GM21717 (cell line): ENCODE results near the gene SART3.

Experiments used
- ATAC-seq: cut with Tn5 transposase; IDR thresholded peaks from one replicate; pipeline ENCODE4 v1.9.1; 2021; ENCODE audit warnings: mild to moderate bottlenecking, moderate library complexity; ENCODE audit not compliant: unreplicated experiment

The SART3 gene

GRCh38 chr12:108527166-108527496 lies 33.8 kb downstream of the SART3 start:
- no peak for ATAC-seq

GRCh38 chr12:108526482-108527165 lies 34.3 kb downstream of the SART3 start:
- no peak for ATAC-seq

- ATAC-seq: no peak
Observed at GRCh38 chr12:108525681-108526080, 35.3 kb downstream of the SART3 start.

GRCh38 chr12:108523365-108523764 lies 37.6 kb downstream of the SART3 start:
- no peak for ATAC-seq

- no peak for ATAC-seq
Observed at GRCh38 chr12:108519558-108519957, 41.4 kb downstream of the SART3 start.

GRCh38 chr12:108518716-108519496 lies 42.1 kb downstream of the SART3 start:
- no peak for ATAC-seq

GRCh38 chr12:108518101-108518715 lies 42.8 kb downstream of the SART3 start:
- no peak for ATAC-seq

GRCh38 chr12:108517288-108518100 lies 43.5 kb downstream of the SART3 start:
- ATAC-seq: no peak

GRCh38 chr12:108516511-108517275 lies 44.3 kb downstream of the SART3 start:
- ATAC-seq: no peak

GRCh38 chr12:108515916-108516315 lies 45.1 kb downstream of the SART3 start:
- no peak for ATAC-seq

GRCh38 chr12:108514973-108515814 lies 45.8 kb downstream of the SART3 start, which contains the start of gene FICD:
Gene FICD (plus strand): TSS chr12:108515277. CDS start chr12:108516973, 1,696 bp downstream.
- peak; percentile 67 for ATAC-seq

GRCh38 chr12:108514468-108514972 lies 46.5 kb downstream of the SART3 start:
- no peak for ATAC-seq

GRCh38 chr12:108511633-108512540 lies 49.1 kb downstream of the SART3 start:
- ATAC-seq: peak; percentile 26

- no peak for ATAC-seq
Observed at GRCh38 chr12:108510836-108511235, 50.1 kb downstream of the SART3 start.

- ATAC-seq: no peak
Observed at GRCh38 chr12:108509806-108510205, 51.2 kb downstream of the SART3 start.

GRCh38 chr12:108507971-108508642 lies 52.9 kb downstream of the SART3 start:
- ATAC-seq: no peak

GRCh38 chr12:108505129-108505528 lies 55.8 kb downstream of the SART3 start:
- no peak for ATAC-seq

GRCh38 chr12:108502922-108503321 lies 58.1 kb downstream of the SART3 start:
- no peak for ATAC-seq
